ENCODE results near the gene SERPINC1. TPM values are rescaled to one million over a fixed set of nuclear protein-coding genes. Genes with fewer than 3 reads are reported as not detected.

Gene SERPINC1
- total and polyA plus RNA-seq, 9 of the 15 experiments (the other 6 are each of a cell fraction or from before 2014, with no cell fraction given): 0.07 to 1.2 (median 0.50) TPM

- no peak for TF ChIP-seq PYGO2 (tag; IDR thresholded peaks at IDR 0.05)
- TF ChIP-seq HNRNPH1 (optimal IDR thresholded peaks at IDR 0.05; ENCODE audit: low read depth, low read length): no peak
- no peak for TF ChIP-seq ZMIZ1 (IDR thresholded peaks at IDR 0.05; ENCODE audit: low read depth in 2 of 2, low read length in 2 of 2)
- 0 out of 2 replicates have a peak, but pooled peaks have one; percentile 16 for TF ChIP-seq PATZ1 (CRISPR knock-in tag; IDR thresholded peaks at IDR 0.05; ENCODE audit: borderline replicate concordance)
- TF ChIP-seq CBX1 (IDR thresholded peaks at IDR 0.05; ENCODE audit: low read depth): no peak
- TF ChIP-seq HOXB6 (CRISPR knock-in tag; IDR thresholded peaks at IDR 0.05; ENCODE audit: borderline replicate concordance): no peak
- no peak for TF ChIP-seq ARHGAP35 (IDR thresholded peaks at IDR 0.05; ENCODE audit: partially characterized antibody)
- no peak for TF ChIP-seq ZNF316 (IDR thresholded peaks at IDR 0.05)
- TF ChIP-seq ZNF41 (CRISPR knock-in tag; conservative IDR thresholded peaks at IDR 0.05): no peak
- no peak for TF ChIP-seq MIER1 (IDR thresholded peaks at IDR 0.05; ENCODE audit: low read depth)
- no peak for TF ChIP-seq HES1 (IDR thresholded peaks at IDR 0.05; ENCODE audit: low read depth)
- no peak for TF ChIP-seq JUND (IDR thresholded peaks at IDR 0.05; ENCODE audit: borderline replicate concordance, low read depth, low read length)
- TF ChIP-seq JUND (tag; IDR thresholded peaks at IDR 0.05; ENCODE audit: borderline replicate concordance, low read depth, low read length): no peak
- TF ChIP-seq MECOM (CRISPR knock-in tag; IDR thresholded peaks at IDR 0.05): no peak
- TF ChIP-seq ATF4 (CRISPR knock-in tag; IDR thresholded peaks at IDR 0.05): no peak
- TF ChIP-seq DEAF1 (CRISPR knock-in tag; IDR thresholded peaks at IDR 0.05): 0 out of 2 replicates have a peak, but pooled peaks have one; percentile 5
- TF ChIP-seq MTF1 (CRISPR knock-in tag; IDR thresholded peaks at IDR 0.05; ENCODE audit: borderline replicate concordance): no peak
Measured at GRCh38 chr1:173861731-173862145, 55.4 kb downstream of the SERPINC1 start (continued).

Data from K562 (cell line).